ENCODE data around the gene APMAP.

GRCh38 chr20:24998631-24999445 is 6.3 kb upstream of the APMAP start:
- TF ChIP-seq EZH2 (IDR thresholded peaks at IDR 0.05; ENCODE audit: borderline replicate concordance) = no peak
- TF ChIP-seq, protein P1, sequence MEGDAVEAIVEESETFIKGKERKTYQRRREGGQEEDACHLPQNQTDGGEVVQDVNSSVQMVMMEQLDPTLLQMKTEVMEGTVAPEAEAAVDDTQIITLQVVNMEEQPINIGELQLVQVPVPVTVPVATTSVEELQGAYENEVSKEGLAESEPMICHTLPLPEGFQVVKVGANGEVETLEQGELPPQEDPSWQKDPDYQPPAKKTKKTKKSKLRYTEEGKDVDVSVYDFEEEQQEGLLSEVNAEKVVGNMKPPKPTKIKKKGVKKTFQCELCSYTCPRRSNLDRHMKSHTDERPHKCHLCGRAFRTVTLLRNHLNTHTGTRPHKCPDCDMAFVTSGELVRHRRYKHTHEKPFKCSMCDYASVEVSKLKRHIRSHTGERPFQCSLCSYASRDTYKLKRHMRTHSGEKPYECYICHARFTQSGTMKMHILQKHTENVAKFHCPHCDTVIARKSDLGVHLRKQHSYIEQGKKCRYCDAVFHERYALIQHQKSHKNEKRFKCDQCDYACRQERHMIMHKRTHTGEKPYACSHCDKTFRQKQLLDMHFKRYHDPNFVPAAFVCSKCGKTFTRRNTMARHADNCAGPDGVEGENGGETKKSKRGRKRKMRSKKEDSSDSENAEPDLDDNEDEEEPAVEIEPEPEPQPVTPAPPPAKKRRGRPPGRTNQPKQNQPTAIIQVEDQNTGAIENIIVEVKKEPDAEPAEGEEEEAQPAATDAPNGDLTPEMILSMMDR (IDR thresholded peaks at IDR 0.05; ENCODE audit: poor library complexity) = no peak
- no peak for TF ChIP-seq EZH2phosphoT487 (IDR thresholded peaks at IDR 0.05; ENCODE audit: low read depth, severe bottlenecking, unreplicated experiment)
